K562 (cell line): ENCODE data around the gene KLK2.

Source experiments
- EP300 ChIP-seq: IDR thresholded peaks from 2 replicates; pipeline ENCODE4 v1.6.1; 2012; ENCODE audit warnings: low read length, improper control_type of control experiment
- ILK ChIP-seq: fragments of 450-650 bp; IDR thresholded peaks from 2 replicates; pipeline ENCODE4 v1.6.1; 2016; ENCODE audit warnings: missing genetic modification characterization, low read depth, mild to moderate bottlenecking, missing compliant biosample characterization, moderate library complexity, borderline replicate concordance
- RBM34 ChIP-seq: fragments of 200-400 bp; formaldehyde crosslinking; IDR thresholded peaks from 2 replicates; pipeline ENCODE4 v1.6.1; 2018; ENCODE audit warnings: low read length, borderline replicate concordance; ENCODE audit not compliant: insufficient read depth
- ZNF57 ChIP-seq: fragments of 450-650 bp; formaldehyde crosslinking; IDR thresholded peaks from 2 replicates; pipeline ENCODE4 v1.4.0; 2020; ENCODE audit warnings: mild to moderate bottlenecking, moderate library complexity
- TF ChIP-seq, protein P1 (sequence below): sonication (generic); formaldehyde crosslinking; IDR thresholded peaks from 2 replicates; pipeline ENCODE4 v1.8.1; 2022; ENCODE audit warnings: missing genetic modification reagents
- TF ChIP-seq, protein P2 (sequence below), 2 experiments: IDR thresholded peaks in 1 of 2; conservative IDR thresholded peaks in 1 of 2; 2 replicates each; pipeline ENCODE4 v1.6.1; 2016; ENCODE audit warnings: low read depth in 2 of 2, mild to moderate bottlenecking in 1 of 2, missing compliant biosample characterization in 1 of 2, missing genetic modification characterization in 1 of 2, moderate library complexity in 1 of 2
- TF ChIP-seq, protein P3 (sequence below): sonication (generic); formaldehyde crosslinking; IDR thresholded peaks from 2 replicates; pipeline ENCODE4 v1.8.1; 2023; ENCODE audit warnings: mild to moderate bottlenecking, missing genetic modification reagents
- TF ChIP-seq, protein P4 (sequence below): sonication (generic); formaldehyde crosslinking; IDR thresholded peaks from 2 replicates; pipeline ENCODE4 v1.4.0; 2020; ENCODE audit warnings: mild to moderate bottlenecking, missing genetic modification reagents
- TF ChIP-seq, protein P5 (sequence below), 3 experiments: IDR thresholded peaks in 2 of 3; conservative IDR thresholded peaks in 1 of 3; 2 replicates each; pipeline ENCODE4 v1.5.1; 2011 to 2012; ENCODE audit warnings: low read length in 3 of 3, mild to moderate bottlenecking in 3 of 3, control low read depth in 2 of 3, improper control_type of control experiment in 1 of 3, inconsistent platforms in 1 of 3, low read depth in 1 of 3, mixed read lengths in 1 of 3, moderate library complexity in 1 of 3; ENCODE audit not compliant: insufficient read depth in 2 of 3

DNA sequence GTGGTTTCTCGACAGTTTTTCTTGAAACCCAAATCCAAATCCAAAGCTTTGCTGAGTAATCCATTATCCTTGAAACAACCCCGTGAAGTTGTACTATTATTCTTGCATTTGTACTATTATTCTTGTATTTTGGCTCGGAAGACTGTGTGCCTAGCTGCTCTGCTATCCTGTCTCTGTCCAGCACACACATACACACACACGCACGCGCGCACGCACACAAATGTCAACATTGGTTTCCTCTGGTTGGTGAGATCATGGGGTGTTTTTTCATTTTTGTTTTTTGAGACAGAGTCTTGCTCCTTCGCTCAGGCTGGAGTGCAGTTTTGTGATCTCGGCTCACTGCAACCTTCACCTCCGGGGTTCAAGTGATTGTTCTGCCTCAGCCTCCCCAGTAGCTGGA lies 52.9 kb downstream of the KLK2 start:
- TF ChIP-seq ZNF57 (CRISPR knock-in tag) (no peak), ILK (tag) (no peak), EP300 (no peak), RBM34 (no peak)
- TF ChIP-seq, protein P1, sequence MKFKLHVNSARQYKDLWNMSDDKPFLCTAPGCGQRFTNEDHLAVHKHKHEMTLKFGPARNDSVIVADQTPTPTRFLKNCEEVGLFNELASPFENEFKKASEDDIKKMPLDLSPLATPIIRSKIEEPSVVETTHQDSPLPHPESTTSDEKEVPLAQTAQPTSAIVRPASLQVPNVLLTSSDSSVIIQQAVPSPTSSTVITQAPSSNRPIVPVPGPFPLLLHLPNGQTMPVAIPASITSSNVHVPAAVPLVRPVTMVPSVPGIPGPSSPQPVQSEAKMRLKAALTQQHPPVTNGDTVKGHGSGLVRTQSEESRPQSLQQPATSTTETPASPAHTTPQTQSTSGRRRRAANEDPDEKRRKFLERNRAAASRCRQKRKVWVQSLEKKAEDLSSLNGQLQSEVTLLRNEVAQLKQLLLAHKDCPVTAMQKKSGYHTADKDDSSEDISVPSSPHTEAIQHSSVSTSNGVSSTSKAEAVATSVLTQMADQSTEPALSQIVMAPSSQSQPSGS (CRISPR knock-in tag), result no peak
- TF ChIP-seq, protein P2, sequence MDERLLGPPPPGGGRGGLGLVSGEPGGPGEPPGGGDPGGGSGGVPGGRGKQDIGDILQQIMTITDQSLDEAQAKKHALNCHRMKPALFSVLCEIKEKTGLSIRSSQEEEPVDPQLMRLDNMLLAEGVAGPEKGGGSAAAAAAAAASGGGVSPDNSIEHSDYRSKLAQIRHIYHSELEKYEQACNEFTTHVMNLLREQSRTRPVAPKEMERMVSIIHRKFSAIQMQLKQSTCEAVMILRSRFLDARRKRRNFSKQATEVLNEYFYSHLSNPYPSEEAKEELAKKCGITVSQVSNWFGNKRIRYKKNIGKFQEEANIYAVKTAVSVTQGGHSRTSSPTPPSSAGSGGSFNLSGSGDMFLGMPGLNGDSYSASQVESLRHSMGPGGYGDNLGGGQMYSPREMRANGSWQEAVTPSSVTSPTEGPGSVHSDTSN (CRISPR knock-in tag; IDR thresholded peaks at IDR 0.05; ENCODE audit: low read depth), result no peak
- TF ChIP-seq, protein P2 (tag; conservative IDR thresholded peaks at IDR 0.05; ENCODE audit: low read depth), result no peak
- TF ChIP-seq, protein P3, sequence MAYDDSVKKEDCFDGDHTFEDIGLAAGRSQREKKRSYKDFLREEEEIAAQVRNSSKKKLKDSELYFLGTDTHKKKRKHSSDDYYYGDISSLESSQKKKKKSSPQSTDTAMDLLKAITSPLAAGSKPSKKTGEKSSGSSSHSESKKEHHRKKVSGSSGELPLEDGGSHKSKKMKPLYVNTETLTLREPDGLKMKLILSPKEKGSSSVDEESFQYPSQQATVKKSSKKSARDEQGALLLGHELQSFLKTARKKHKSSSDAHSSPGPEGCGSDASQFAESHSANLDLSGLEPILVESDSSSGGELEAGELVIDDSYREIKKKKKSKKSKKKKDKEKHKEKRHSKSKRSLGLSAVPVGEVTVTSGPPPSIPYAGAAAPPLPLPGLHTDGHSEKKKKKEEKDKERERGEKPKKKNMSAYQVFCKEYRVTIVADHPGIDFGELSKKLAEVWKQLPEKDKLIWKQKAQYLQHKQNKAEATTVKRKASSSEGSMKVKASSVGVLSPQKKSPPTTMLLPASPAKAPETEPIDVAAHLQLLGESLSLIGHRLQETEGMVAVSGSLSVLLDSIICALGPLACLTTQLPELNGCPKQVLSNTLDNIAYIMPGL (CRISPR knock-in tag), result no peak
- TF ChIP-seq, protein P4, sequence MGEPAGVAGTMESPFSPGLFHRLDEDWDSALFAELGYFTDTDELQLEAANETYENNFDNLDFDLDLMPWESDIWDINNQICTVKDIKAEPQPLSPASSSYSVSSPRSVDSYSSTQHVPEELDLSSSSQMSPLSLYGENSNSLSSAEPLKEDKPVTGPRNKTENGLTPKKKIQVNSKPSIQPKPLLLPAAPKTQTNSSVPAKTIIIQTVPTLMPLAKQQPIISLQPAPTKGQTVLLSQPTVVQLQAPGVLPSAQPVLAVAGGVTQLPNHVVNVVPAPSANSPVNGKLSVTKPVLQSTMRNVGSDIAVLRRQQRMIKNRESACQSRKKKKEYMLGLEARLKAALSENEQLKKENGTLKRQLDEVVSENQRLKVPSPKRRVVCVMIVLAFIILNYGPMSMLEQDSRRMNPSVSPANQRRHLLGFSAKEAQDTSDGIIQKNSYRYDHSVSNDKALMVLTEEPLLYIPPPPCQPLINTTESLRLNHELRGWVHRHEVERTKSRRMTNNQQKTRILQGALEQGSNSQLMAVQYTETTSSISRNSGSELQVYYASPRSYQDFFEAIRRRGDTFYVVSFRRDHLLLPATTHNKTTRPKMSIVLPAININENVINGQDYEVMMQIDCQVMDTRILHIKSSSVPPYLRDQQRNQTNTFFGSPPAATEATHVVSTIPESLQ (CRISPR knock-in tag), result no peak
- TF ChIP-seq, protein P5, sequence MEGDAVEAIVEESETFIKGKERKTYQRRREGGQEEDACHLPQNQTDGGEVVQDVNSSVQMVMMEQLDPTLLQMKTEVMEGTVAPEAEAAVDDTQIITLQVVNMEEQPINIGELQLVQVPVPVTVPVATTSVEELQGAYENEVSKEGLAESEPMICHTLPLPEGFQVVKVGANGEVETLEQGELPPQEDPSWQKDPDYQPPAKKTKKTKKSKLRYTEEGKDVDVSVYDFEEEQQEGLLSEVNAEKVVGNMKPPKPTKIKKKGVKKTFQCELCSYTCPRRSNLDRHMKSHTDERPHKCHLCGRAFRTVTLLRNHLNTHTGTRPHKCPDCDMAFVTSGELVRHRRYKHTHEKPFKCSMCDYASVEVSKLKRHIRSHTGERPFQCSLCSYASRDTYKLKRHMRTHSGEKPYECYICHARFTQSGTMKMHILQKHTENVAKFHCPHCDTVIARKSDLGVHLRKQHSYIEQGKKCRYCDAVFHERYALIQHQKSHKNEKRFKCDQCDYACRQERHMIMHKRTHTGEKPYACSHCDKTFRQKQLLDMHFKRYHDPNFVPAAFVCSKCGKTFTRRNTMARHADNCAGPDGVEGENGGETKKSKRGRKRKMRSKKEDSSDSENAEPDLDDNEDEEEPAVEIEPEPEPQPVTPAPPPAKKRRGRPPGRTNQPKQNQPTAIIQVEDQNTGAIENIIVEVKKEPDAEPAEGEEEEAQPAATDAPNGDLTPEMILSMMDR (IDR thresholded peaks at IDR 0.05 in 2 of 3, conservative IDR thresholded peaks at IDR 0.05 in 1 of 3; ENCODE audit: insufficient read depth in 2 of 3, low read depth in 1 of 3, low read length in 3 of 3), result no peak
